ENCODE results near the gene DNAJC5.
"Not testable (repeated sequence)": the region's sequence is repeated elsewhere in the genome, so short reads cannot be mapped to it uniquely, and the experiment has no call there.

The DNAJC5 gene

GRCh38 chr20:63863021-63863797, 31.7 kb upstream of the DNAJC5 start:
- H3K36me3 ChIP-seq (ENCODE audit: control insufficient read depth, insufficient read depth, low read length) = peaks cover 20% of the 10 kb centered on the region
- no peaks in the 10 kb centered on the region for H3K9me3 ChIP-seq (ENCODE audit: control insufficient read depth, insufficient read depth, low read depth, low read length)
- H3K4me1 ChIP-seq (ENCODE audit: control insufficient read depth, insufficient read depth, low read length) = peaks cover 28% of the 10 kb centered on the region
- H3K4me3 ChIP-seq (ENCODE audit: low read depth, low read length) = peak overlapping the region; percentile 80
- no peak overlapping the region for H3K27ac ChIP-seq (ENCODE audit: low read depth, low read length)
- H3K9ac ChIP-seq (ENCODE audit: low read length) = peak overlapping the region; percentile 87
- no peaks in the 10 kb centered on the region for H3K27me3 ChIP-seq (ENCODE audit: control insufficient read depth, insufficient read depth, low read length)

GRCh38 chr20:63863798-63864544, 31.0 kb upstream of the DNAJC5 start:
- Histone ChIP-seq H3K4me3 (ENCODE audit: low read depth, low read length) (peak overlapping the region; percentile 80), H3K9ac (ENCODE audit: low read length) (peak overlapping the region; percentile 87), H3K36me3 (ENCODE audit: control insufficient read depth, insufficient read depth, low read length) (peaks cover 28% of the 10 kb centered on the region), H3K9me3 (ENCODE audit: control insufficient read depth, insufficient read depth, low read depth, low read length) (no peaks in the 10 kb centered on the region), H3K27me3 (ENCODE audit: control insufficient read depth, insufficient read depth, low read length) (no peaks in the 10 kb centered on the region), H3K27ac (ENCODE audit: low read depth, low read length) (peak overlapping the region; percentile 78), H3K4me1 (ENCODE audit: control insufficient read depth, insufficient read depth, low read length) (peaks cover 21% of the 10 kb centered on the region)

DNA sequence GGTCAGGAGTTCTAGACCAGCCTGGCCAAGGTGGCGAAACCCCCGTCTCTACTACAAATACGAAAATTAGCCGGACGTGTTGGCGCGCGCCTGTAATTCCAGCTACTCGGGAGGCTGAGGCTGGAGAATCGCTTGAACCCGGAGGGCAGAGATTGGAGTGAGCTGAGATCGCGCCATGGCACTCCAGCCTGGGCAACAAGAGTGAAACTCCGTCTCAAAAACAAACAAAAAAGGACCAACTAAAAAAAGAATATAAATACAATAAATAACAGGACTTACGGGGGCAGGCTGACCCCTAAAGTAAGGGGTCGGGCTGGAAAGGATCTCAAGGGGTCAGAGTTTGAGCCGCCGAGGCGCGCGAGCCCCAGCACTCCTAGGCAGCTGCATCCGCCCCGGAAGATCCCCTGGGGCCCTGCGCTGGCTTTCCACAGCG, 30.4 kb upstream of the DNAJC5 start:
- H3K27ac ChIP-seq (ENCODE audit: low read depth, low read length) = peak overlapping the region; percentile 78

GRCh38 chr20:63864978-63865640, 29.8 kb upstream of the DNAJC5 start, which contains the start of gene TPD52L2:
TPD52L2 (plus strand) TSS chr20:63865270; CDS start chr20:63865366, 96 bp downstream.
- Histone ChIP-seq H3K4me3 (ENCODE audit: low read depth, low read length) (peak within 1 kb of the TSS; percentile 80), H3K36me3 (ENCODE audit: control insufficient read depth, insufficient read depth, low read length) (peaks cover 39% of the 10 kb centered on the region), H3K9ac (ENCODE audit: low read length) (peak within 1 kb of the TSS; percentile 90), H3K27me3 (ENCODE audit: control insufficient read depth, insufficient read depth, low read length) (no peaks in the 10 kb centered on the region), H3K9me3 (ENCODE audit: control insufficient read depth, insufficient read depth, low read depth, low read length) (no peaks in the 10 kb centered on the region), H3K27ac (ENCODE audit: low read depth, low read length) (peak within 1 kb of the TSS; percentile 78), H3K4me1 (ENCODE audit: control insufficient read depth, insufficient read depth, low read length) (peaks cover 15% of the 10 kb centered on the region; the same call in 1 of the 2 replicates)

More for the DNA sequence above, 30.4 kb upstream of the DNAJC5 start:
- H3K4me3 ChIP-seq (ENCODE audit: low read depth, low read length) = peak overlapping the region; percentile 80
- H3K27me3 ChIP-seq (ENCODE audit: control insufficient read depth, insufficient read depth, low read length) = no peaks in the 10 kb centered on the region
- H3K9ac ChIP-seq (ENCODE audit: low read length) = peak overlapping the region; percentile 87
- peaks cover 34% of the 10 kb centered on the region for H3K36me3 ChIP-seq (ENCODE audit: control insufficient read depth, insufficient read depth, low read length)
- H3K4me1 ChIP-seq (ENCODE audit: control insufficient read depth, insufficient read depth, low read length) = peaks cover 15% of the 10 kb centered on the region
- H3K9me3 ChIP-seq (ENCODE audit: control insufficient read depth, insufficient read depth, low read depth, low read length) = no peaks in the 10 kb centered on the region

DNA sequence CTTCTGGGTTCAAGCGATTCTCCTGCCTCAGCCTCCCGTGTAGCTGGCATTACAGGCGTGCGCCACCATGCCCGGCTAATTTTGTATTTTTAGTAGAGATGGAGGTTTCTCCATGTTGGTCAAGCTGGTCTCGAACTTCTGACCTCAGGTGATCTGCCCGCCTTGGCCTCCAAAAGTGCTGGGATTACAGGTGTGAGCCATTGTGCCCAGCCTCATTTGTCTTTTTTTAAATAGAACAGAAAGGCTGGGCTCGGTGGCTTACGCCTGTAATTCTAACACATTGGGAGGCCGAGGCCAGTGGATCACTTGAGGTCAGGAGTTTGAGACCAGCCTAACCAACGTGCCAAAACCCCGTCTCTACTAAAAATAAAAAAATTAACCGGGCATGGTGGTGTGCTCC, 27.9 kb upstream of the DNAJC5 start:
- H3K36me3 ChIP-seq (ENCODE audit: control insufficient read depth, insufficient read depth, low read length) = peaks cover 47% of the 10 kb centered on the region
- not testable (repeated sequence) for H3K9ac ChIP-seq (ENCODE audit: low read length); H3K27me3 ChIP-seq (ENCODE audit: control insufficient read depth, insufficient read depth, low read length); H3K9me3 ChIP-seq (ENCODE audit: control insufficient read depth, insufficient read depth, low read depth, low read length); H3K4me3 ChIP-seq (ENCODE audit: low read depth, low read length); H3K4me1 ChIP-seq (ENCODE audit: control insufficient read depth, insufficient read depth, low read length); H3K27ac ChIP-seq (ENCODE audit: low read depth, low read length)

DNA sequence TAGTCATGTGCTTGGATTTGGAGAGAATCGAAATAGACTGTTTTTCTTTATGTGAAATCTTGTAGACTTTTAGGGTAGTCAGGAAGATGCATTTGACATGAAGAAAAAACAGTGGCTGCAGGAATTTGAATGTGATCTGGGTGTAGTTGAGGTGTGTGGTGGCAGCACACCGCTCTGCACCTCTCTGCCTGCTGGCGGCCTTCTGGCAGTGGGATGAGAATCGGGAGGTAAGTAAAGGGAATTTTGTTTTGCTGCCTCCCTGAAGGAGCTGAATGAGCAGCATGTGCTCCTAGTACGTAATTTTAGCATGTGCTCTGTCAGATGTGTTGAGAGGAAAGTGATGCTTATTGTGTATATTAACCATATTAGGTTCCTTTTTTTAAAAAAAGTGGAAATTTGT, 26.7 kb upstream of the DNAJC5 start:
- Histone ChIP-seq H3K9ac (ENCODE audit: low read length) (no peak overlapping the region), H3K27ac (ENCODE audit: low read depth, low read length) (no peak overlapping the region), H3K27me3 (ENCODE audit: control insufficient read depth, insufficient read depth, low read length) (no peaks in the 10 kb centered on the region), H3K9me3 (ENCODE audit: control insufficient read depth, insufficient read depth, low read depth, low read length) (no peaks in the 10 kb centered on the region), H3K4me3 (ENCODE audit: low read depth, low read length) (no peak overlapping the region), H3K36me3 (ENCODE audit: control insufficient read depth, insufficient read depth, low read length) (peaks cover 46% of the 10 kb centered on the region), H3K4me1 (ENCODE audit: control insufficient read depth, insufficient read depth, low read length) (peaks cover 8% of the 10 kb centered on the region; the same call in 1 of the 2 replicates)

GRCh38 chr20:63873477-63873971, 21.4 kb upstream of the DNAJC5 start:
- no peak overlapping the region for H3K27ac ChIP-seq (ENCODE audit: low read depth, low read length)
- H3K4me1 ChIP-seq (ENCODE audit: control insufficient read depth, insufficient read depth, low read length) = no peaks in the 10 kb centered on the region
- no peak overlapping the region for H3K4me3 ChIP-seq (ENCODE audit: low read depth, low read length)
- no peaks in the 10 kb centered on the region for H3K27me3 ChIP-seq (ENCODE audit: control insufficient read depth, insufficient read depth, low read length)
- peaks cover 83% of the 10 kb centered on the region for H3K36me3 ChIP-seq (ENCODE audit: control insufficient read depth, insufficient read depth, low read length)
- no peak overlapping the region for H3K9ac ChIP-seq (ENCODE audit: low read length)
- no peaks in the 10 kb centered on the region for H3K9me3 ChIP-seq (ENCODE audit: control insufficient read depth, insufficient read depth, low read depth, low read length)

- H3K4me1 ChIP-seq (ENCODE audit: control insufficient read depth, insufficient read depth, low read length); H3K27me3 ChIP-seq (ENCODE audit: control insufficient read depth, insufficient read depth, low read length); H3K9ac ChIP-seq (ENCODE audit: low read length); H3K9me3 ChIP-seq (ENCODE audit: control insufficient read depth, insufficient read depth, low read depth, low read length); H3K4me3 ChIP-seq (ENCODE audit: low read depth, low read length); H3K27ac ChIP-seq (ENCODE audit: low read depth, low read length): not testable (repeated sequence)
- peaks cover 83% of the 10 kb centered on the region for H3K36me3 ChIP-seq (ENCODE audit: control insufficient read depth, insufficient read depth, low read length)
Measured at GRCh38 chr20:63874241-63874640, 20.7 kb upstream of the DNAJC5 start.

DNA sequence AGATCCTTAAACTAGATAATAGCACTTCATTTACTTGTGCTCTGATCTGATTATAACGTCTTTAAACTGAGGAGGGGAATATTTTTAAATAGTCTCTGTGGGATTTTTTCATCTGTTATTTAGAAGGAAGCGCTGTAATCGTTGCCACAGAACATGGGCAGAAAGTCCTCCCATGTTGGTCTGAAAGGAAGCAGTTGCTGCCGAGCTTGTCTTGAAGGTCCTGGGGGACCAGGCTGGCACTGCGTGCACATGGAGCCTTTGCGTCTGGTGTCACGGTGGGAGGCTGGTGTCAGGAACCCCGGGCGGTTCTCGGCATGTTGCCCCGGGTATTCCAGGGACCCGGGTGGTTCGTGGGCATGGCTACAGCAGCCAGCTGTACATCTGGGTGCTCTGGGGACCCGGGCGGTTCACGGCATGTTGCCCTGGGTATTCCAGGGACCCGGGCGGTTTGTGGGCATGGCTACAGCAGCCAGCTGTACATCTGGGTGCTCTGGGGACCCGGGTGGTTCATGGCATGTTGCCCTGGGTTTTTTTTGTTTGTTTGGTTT, 18.4 kb upstream of the DNAJC5 start:
- no peaks in the 10 kb centered on the region for H3K4me1 ChIP-seq (ENCODE audit: control insufficient read depth, insufficient read depth, low read length)
- H3K27ac ChIP-seq (ENCODE audit: low read depth, low read length) = no peak overlapping the region
- no peaks in the 10 kb centered on the region for H3K27me3 ChIP-seq (ENCODE audit: control insufficient read depth, insufficient read depth, low read length)
- no peak overlapping the region for H3K9ac ChIP-seq (ENCODE audit: low read length)
- no peaks in the 10 kb centered on the region for H3K9me3 ChIP-seq (ENCODE audit: control insufficient read depth, insufficient read depth, low read depth, low read length)
- H3K36me3 ChIP-seq (ENCODE audit: control insufficient read depth, insufficient read depth, low read length) = peaks cover 70% of the 10 kb centered on the region
- no peak overlapping the region for H3K4me3 ChIP-seq (ENCODE audit: low read depth, low read length)

DNA sequence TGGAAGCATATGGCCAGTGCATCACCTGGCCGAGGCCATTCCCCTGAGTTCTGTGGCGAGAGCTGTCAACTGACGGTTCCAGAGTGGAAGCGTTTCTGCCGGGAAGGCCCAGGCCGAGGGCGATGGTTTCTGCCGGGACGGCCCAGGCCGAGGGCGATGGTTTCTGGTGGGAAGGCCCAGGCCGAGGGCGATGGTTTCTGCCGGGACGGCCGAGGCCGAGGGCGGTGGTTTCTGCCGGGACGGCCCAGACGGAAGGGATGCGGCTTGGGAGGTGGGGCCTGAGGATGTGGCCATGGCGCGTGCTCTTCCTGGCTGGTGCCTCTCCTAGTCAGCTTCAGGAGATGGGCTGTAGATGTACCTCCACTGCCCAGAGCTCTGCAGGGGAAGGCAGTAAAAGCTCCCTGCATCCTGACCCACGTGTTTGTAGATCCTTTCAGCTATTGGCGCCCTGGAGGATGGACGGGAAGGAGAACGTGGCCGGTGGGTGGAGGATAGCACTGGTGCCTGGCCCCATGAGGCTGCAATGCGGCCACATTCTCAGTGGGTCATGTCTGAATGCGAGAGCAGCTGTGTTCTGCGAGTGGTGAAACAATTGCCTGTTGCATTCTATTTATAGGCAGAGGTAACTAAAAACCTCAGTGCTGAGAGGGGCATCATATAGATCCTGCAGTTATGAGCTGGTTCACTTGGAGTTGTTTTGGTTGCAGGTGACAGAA, 17.0 kb upstream of the DNAJC5 start:
- Histone ChIP-seq H3K27me3 (ENCODE audit: control insufficient read depth, insufficient read depth, low read length) (no peaks in the 10 kb centered on the region), H3K27ac (ENCODE audit: low read depth, low read length) (no peak overlapping the region), H3K4me1 (ENCODE audit: control insufficient read depth, insufficient read depth, low read length) (no peaks in the 10 kb centered on the region), H3K4me3 (ENCODE audit: low read depth, low read length) (no peak overlapping the region), H3K9ac (ENCODE audit: low read length) (no peak overlapping the region), H3K36me3 (ENCODE audit: control insufficient read depth, insufficient read depth, low read length) (peaks cover 75% of the 10 kb centered on the region), H3K9me3 (ENCODE audit: control insufficient read depth, insufficient read depth, low read depth, low read length) (no peaks in the 10 kb centered on the region)

Measured in HUES6 (cell line).